ENCODE measurements around the gene AMZ2. TPM values are rescaled to one million over a fixed set of nuclear protein-coding genes. Genes with fewer than 3 reads are reported as not detected.
"Not testable (repeated sequence)": the region's sequence is repeated elsewhere in the genome, so short reads cannot be mapped to it uniquely, and the experiment has no call there.

AMZ2 gene
- total RNA-seq, 2 experiments from 2014 or later: 120 to 134 TPM

DNA sequence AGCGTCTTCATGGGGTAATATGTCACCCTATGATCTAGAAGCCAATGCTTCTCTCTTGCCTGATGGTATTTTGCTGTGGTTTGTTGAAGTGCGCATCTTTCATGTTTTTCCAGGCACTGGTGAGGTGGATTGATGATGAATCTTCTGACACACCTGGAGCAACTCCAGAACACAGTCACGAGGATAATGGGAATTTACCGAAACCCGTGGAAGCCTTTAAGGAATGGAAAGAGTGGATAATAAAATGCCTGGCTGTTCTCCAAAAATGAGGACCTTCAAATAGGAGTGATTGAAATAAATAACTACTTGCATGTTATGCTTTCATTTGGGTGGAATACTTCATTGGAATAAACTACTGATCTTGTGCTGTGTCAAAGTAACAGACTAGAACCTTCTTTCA, 8.9 kb downstream of the AMZ2 start:
- not testable (repeated sequence) for H3K27me3 Mint-ChIP-seq, DNase-seq, H3K4me3 Mint-ChIP-seq, H3K9me3 Mint-ChIP-seq
- Mint-ChIP-seq H3K36me3 (peaks cover 67% of the 10 kb centered on the region), H3K27ac (peak overlapping the region; percentile 93), H3K4me1 (peaks cover 77% of the 10 kb centered on the region)

DNA sequence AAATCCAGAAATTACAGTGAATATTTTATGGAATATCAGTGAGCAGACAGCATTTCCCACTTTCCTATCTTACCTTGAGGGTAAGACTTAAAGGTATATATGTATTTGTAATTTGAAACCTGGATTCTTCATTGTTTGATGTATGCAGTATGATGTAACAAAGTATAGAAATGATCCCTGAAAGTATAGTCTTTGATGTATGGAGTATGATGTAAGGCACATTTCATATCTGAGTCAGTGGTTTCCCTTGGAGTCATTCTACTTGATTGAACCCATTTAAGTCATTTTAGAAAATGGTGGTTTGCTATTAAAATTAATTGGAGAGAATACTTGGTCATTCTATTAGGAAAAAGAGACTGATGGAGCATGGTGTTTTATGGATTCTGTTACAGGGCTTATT, 10.1 kb downstream of the AMZ2 start:
- peak overlapping the region; percentile 93 for H3K27ac Mint-ChIP-seq
- no peak for DNase-seq
- H3K4me3 Mint-ChIP-seq: peak overlapping the region; percentile 34
- H3K36me3 Mint-ChIP-seq: peaks cover 56% of the 10 kb centered on the region
- no peaks in the 10 kb centered on the region for H3K27me3 Mint-ChIP-seq
- peaks cover 76% of the 10 kb centered on the region for H3K4me1 Mint-ChIP-seq
- H3K9me3 Mint-ChIP-seq: no peaks in the 10 kb centered on the region

DNA sequence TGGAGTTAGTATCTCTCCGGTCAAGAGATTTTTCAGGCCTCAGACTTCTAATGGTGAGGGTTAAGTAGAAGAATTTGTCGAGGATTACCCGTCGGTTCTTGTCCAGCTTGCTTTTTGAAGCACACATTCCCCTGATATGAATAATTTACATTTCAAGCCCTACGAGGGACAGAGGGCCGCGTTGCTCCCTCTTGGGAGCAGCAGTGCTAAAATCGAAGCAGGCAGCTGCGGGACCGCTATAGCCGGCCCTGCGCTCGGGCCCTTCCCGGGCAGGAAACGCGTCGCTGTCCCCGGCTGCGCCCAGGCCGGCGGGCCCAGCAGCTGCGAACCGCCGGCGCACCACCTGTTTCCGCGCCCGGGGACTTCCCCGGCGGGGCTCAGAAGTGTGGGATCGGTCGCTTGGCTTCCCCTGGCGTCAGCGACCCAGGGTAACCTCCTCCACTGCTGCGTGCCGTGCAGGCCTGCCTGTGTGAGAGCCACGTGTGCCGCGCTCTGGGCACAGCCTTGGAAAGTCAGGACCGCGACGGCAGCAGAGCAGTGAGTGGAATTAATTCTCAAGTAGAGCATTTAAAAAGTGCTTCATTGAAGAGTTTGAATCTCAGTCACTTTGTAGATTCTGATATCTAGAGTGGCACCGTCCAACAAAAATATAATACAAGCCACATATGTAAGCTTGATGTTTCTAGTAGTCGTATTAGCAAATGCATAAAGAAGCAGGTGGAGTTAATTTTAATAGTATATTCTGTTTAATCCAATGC, 11.2 kb downstream of the AMZ2 start:
- H3K27me3 Mint-ChIP-seq: not testable (repeated sequence)
- Mint-ChIP-seq H3K4me1 (peaks cover 72% of the 10 kb centered on the region), H3K27ac (peak overlapping the region; percentile 97)

DNA sequence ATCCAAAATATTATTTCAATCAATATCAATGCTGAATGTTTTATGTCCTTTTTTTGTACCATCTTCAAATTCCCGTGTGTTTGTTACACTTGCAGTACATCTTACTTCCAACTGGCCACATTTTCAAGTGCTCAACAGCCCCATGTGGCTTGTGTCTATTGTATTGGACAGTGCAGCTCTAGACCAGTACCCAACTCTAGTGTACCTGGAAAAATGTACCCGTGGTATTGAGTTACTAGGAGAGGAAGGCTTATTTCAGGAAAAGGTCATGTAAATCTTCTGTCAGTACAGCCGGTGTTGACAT, 11.8 kb downstream of the AMZ2 start:
- not testable (repeated sequence) for DNase-seq, H3K9me3 Mint-ChIP-seq, H3K27me3 Mint-ChIP-seq
- Mint-ChIP-seq H3K4me3 (peak overlapping the region; percentile 76), H3K36me3 (peaks cover 40% of the 10 kb centered on the region), H3K27ac (peak overlapping the region; percentile 97), H3K4me1 (peaks cover 68% of the 10 kb centered on the region)

More for the DNA sequence above, 11.2 kb downstream of the AMZ2 start:
- H3K9me3 Mint-ChIP-seq: not testable (repeated sequence)
- H3K36me3 Mint-ChIP-seq: peaks cover 44% of the 10 kb centered on the region
- DNase-seq: peak; percentile 89
- peak overlapping the region; percentile 76 for H3K4me3 Mint-ChIP-seq

DNA sequence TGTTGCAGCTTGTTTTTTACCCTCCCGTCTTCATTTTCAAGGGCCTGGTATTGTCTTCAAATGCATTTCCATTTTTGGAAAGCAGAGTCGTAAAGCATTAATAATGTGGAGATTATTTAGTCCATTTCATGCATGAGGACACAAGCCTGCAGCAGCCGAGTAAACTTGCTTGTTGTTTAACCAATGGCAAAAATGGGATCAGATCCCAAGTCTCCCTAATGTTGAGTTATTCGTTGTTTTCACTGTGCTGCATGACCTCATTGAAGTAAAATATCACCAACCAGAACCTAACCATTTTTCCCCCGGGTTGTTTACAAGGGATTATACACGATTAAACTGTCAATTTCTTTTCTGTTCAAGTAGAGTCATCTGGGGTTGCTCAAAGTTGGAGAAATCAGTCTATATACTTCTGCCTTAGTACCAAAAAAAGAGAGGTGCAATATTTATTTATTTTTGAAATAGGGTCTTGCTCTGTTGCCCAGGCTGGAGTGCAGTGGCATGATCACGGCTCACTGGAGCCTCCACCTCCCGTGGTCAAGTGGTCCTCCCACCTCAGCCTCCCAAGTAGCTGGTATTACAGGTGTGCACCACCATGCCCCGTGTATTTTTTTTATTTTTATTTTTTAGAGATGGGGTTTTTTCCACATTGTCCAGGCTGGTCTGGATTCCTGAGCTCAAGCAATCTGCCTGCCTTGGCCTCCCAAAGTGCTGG, 12.4 kb downstream of the AMZ2 start:
- H3K4me3 Mint-ChIP-seq: peak overlapping the region; percentile 76
- H3K27ac Mint-ChIP-seq: peak overlapping the region; percentile 97
- no peaks in the 10 kb centered on the region for H3K9me3 Mint-ChIP-seq
- H3K4me1 Mint-ChIP-seq: peaks cover 62% of the 10 kb centered on the region
- DNase-seq: no peak
- peaks cover 35% of the 10 kb centered on the region for H3K36me3 Mint-ChIP-seq
- H3K27me3 Mint-ChIP-seq: no peaks in the 10 kb centered on the region

DNA sequence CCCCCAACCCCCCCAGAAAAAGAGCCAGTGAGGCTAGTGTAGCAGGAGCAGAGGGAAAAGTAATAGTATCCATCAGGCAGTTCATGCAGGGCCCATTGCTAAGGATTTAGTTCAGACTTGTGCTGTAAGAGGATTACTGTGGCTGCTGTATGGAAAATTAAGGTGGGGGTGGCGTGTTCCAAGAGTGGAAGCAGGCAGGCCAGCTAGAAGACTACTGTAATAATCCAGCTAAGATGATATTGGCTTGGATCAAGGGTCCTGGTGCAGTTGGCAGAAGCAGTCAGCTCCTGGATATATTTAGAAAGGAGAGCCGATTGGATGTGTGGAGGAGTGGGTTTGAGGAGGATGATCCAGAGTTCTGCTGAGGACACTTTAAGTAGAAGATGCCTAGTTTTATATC, 14.6 kb downstream of the AMZ2 start:
- H3K4me3 Mint-ChIP-seq, H3K27ac Mint-ChIP-seq, DNase-seq, H3K9me3 Mint-ChIP-seq, H3K27me3 Mint-ChIP-seq: not testable (repeated sequence)
- Mint-ChIP-seq H3K4me1 (peaks cover 43% of the 10 kb centered on the region), H3K36me3 (peaks cover 15% of the 10 kb centered on the region)

DNA sequence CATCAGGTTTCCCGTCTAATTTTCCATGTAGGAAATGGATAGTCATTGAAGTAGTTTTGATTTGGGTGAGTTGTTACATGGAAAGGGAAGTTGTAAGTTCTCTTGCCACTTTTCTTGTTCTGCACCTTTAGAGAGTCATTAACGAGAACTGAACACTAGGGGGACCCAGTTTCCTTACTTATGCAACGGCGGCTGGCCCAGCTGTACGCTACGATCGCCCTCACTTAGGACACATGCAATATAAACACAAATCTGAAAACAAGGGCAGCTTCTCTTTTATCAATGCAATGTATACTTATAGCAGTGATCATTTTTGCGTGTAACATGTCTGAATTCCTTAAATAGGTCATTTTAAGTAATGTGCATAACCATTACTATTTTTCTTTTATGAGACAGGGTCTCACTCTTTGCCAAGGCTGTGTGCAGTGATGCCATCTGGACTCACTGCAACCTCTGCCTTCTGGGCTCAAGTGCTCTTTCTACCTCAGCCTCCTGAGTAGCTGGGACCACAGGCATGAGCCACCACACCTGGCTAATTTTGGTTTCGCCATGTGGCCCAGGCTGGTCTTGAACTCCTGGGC, 15.3 kb downstream of the AMZ2 start:
- H3K9me3 Mint-ChIP-seq, H3K27ac Mint-ChIP-seq, H3K27me3 Mint-ChIP-seq, H3K4me3 Mint-ChIP-seq, DNase-seq: not testable (repeated sequence)
- Mint-ChIP-seq H3K4me1 (peaks cover 37% of the 10 kb centered on the region), H3K36me3 (peaks cover 10% of the 10 kb centered on the region)

DNA sequence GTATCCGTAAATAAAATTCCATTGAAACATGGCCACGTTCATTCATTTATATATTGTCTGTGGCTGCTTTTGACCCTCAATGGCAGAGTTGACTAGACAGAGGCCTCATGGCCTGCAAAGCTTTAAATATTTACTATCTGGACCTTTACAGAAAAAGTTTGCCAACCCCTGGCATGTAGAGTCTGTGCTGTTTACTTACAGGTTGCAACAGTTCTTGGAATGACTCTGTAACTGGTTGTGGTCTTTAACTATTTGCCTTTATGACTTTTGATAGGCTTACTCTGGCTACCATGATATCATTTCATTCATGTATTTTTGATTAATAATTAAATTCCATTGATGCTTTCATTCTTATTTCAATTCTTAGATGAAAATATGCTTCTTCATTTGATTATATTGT, 18.0 kb downstream of the AMZ2 start:
- H3K4me1 Mint-ChIP-seq: peaks cover 21% of the 10 kb centered on the region
- not testable (repeated sequence) for H3K9me3 Mint-ChIP-seq, DNase-seq, H3K27me3 Mint-ChIP-seq, H3K36me3 Mint-ChIP-seq, H3K4me3 Mint-ChIP-seq, H3K27ac Mint-ChIP-seq

DNA sequence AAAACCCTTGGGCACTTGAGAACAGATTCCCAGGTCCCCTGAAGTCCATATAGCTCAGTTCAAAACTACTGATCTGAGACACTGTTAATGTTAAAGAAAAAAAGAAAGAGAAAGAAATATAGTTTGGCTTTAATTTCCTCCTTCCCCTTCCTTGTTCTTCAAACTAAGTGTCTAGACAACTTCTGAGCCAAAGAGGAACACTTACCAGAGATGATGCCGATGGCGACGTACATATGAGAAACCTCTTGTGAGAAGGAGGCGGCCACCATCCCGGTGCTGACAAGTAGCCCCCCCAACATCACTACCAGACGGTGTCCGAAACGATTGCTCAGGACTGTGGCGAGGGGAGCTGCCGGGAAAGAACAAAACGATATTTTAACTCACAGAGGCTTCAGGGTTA, 25.9 kb downstream of the AMZ2 start:
- no peak overlapping the region for H3K4me3 Mint-ChIP-seq
- DNase-seq: no peak
- H3K36me3 Mint-ChIP-seq: peaks cover 37% of the 10 kb centered on the region
- no peaks in the 10 kb centered on the region for H3K9me3 Mint-ChIP-seq
- H3K4me1 Mint-ChIP-seq: no peaks in the 10 kb centered on the region
- H3K27ac Mint-ChIP-seq: peak overlapping the region; percentile 34
- no peaks in the 10 kb centered on the region for H3K27me3 Mint-ChIP-seq

DNA sequence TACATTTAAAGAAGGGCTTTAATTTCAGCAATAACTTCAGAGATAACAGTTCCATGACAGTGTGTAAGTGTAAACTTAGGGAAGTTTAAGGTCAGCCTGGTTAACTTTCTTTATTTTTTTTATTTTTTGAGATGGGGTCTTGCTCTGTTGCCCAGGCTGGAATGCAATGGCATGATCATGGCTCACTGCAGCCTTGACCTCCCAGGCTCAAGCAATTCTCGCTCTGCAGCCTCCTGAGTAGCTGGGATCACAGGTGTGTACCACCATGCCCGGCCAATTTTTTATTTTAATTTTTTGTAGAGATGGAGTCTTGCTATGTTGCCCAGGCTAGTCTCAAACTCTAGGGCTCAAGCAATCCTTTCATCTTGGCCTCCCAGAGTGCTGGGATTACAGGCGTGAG, 28.5 kb downstream of the AMZ2 start:
- not testable (repeated sequence) for H3K27me3 Mint-ChIP-seq, H3K27ac Mint-ChIP-seq, DNase-seq, H3K4me3 Mint-ChIP-seq, H3K4me1 Mint-ChIP-seq, H3K9me3 Mint-ChIP-seq
- peaks cover 44% of the 10 kb centered on the region for H3K36me3 Mint-ChIP-seq

DNA sequence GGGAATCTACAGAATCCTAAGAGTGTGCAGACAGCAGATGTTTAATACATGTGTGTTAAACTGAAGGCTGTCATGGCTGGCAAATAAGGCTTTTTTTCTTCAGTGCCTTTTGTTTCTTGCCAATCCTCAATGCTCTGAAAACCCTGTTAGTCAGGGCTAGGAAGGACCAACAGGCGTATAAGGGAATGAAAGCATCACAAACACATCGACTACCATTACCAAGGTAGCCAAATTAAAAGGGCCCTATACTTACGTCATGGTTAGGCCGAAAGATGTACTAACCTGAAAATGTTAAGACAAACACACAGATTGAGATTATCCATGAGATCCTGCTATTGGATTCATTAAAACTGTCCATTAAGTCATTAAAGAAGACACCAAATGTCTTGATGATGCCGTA, 30.0 kb downstream of the AMZ2 start:
- no peak for DNase-seq
- H3K4me3 Mint-ChIP-seq: no peak overlapping the region
- H3K4me1 Mint-ChIP-seq: no peaks in the 10 kb centered on the region
- H3K36me3 Mint-ChIP-seq: peaks cover 48% of the 10 kb centered on the region
- H3K27ac Mint-ChIP-seq: no peak overlapping the region
- no peaks in the 10 kb centered on the region for H3K27me3 Mint-ChIP-seq
- no peaks in the 10 kb centered on the region for H3K9me3 Mint-ChIP-seq

DNA sequence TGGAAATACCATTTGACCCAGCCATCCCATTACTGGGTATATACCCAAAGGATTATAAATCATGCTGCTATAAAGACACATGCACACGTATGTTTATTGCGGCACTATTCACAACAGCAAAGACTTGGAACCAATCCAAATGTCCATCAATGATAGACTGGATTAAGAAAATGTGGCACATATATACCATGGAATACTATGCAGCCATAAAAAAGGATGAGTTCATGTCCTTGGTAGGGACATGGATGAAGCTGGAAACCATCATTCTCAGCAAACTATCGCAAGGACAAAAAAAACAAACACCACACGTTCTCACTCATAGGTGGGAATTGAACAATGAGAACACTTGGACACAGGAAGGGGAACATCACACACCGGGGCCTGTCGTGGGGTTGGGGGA, 34.1 kb downstream of the AMZ2 start:
- not testable (repeated sequence) for H3K4me3 Mint-ChIP-seq, H3K27me3 Mint-ChIP-seq, H3K27ac Mint-ChIP-seq, H3K4me1 Mint-ChIP-seq, H3K9me3 Mint-ChIP-seq, DNase-seq
- H3K36me3 Mint-ChIP-seq: peaks cover 38% of the 10 kb centered on the region

DNA sequence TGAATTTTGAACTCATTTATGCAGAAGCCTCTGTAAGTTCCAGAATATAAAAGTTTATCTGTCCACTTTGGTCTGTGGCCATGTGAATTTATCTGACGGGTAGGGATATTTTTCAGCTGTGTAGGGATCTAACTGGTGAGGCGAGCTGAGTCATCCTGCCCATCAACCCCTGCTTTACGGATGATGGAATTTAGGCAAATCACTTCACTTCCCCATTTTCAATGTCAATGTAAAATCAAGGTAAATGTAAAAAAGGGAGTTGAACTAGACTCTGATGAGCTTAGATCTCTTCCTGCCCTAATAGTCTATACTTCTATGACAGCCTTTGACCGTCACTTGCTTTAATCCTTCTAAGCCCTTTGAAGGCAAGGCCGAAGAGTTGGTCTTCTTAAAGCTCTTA, 40.5 kb downstream of the AMZ2 start:
- no peak for DNase-seq
- Mint-ChIP-seq H3K36me3 (peaks cover 16% of the 10 kb centered on the region), H3K4me1 (peaks cover 29% of the 10 kb centered on the region), H3K27ac (peak overlapping the region; percentile 58), H3K27me3 (no peaks in the 10 kb centered on the region), H3K4me3 (no peak overlapping the region), H3K9me3 (no peaks in the 10 kb centered on the region)

DNA sequence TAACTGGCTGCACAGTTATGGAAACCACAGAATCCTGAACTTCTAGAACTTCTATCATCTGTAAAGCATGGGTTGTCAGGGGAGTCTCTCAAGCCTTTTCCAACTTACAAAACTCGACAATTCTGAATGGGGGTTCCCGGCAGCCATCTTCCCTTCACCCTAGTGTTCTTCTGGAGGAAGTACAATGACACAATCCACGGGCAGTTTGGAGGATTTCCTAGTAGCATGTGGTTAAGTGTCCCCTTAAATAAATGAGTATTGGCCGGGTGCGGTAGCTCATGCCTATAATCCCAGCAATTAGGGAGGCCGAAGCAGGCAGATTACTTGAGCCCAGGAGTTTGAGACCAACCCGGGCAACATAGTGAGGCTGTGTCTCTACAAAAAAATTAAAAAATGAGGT, 41.0 kb downstream of the AMZ2 start:
- no peak for DNase-seq
- Mint-ChIP-seq H3K4me3 (peak overlapping the region; percentile 58), H3K9me3 (no peaks in the 10 kb centered on the region), H3K4me1 (peaks cover 29% of the 10 kb centered on the region), H3K36me3 (peaks cover 16% of the 10 kb centered on the region), H3K27ac (peak overlapping the region; percentile 58), H3K27me3 (no peaks in the 10 kb centered on the region)

DNA sequence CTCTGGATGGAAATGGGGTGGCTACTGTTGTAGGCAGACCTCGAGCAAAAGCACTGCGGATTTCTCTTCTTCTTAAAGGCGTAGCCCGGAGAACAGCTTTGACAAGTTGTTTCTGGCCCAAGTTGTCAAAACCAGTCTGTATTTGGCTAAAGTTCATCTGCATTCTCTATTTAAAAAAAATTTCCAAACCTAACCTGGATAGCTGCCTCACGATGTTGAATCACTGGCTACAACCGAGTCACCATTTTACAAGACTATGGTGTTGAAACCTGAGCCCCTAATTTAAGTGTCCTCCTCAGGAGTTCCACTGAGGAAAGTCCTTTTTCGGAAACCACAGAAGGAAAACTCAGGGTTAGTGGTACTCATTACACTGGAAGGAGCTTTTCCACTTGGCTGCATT, 41.6 kb downstream of the AMZ2 start:
- DNase-seq: no peak
- Mint-ChIP-seq H3K4me1 (peaks cover 33% of the 10 kb centered on the region), H3K36me3 (peaks cover 16% of the 10 kb centered on the region), H3K9me3 (no peaks in the 10 kb centered on the region), H3K27me3 (no peaks in the 10 kb centered on the region), H3K27ac (peak overlapping the region; percentile 98), H3K4me3 (peak overlapping the region; percentile 97)

DNA sequence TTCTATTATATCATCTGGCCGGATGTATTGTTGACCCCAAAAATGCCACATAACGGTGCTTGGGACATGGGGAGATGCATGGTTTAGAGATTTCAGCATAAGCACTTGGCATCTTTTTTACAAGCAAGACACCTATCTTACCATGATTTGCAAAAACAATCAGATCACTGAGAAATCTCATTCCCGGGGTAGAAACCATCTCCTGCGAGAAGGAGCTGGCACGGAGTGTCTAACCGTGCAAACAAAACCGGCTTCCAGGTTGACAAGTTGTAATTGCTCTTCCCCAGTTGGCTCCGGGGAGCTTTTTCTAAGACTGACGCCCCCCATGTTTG, 42.1 kb downstream of the AMZ2 start:
- H3K4me1 Mint-ChIP-seq: peaks cover 38% of the 10 kb centered on the region

More for the DNA sequence above, 42.1 kb downstream of the AMZ2 start:
- H3K27me3 Mint-ChIP-seq: no peaks in the 10 kb centered on the region
- peak overlapping the region; percentile 98 for H3K27ac Mint-ChIP-seq
- no peak for DNase-seq
- peaks cover 1% of the 10 kb centered on the region for H3K9me3 Mint-ChIP-seq
- peak overlapping the region; percentile 97 for H3K4me3 Mint-ChIP-seq
- peaks cover 17% of the 10 kb centered on the region for H3K36me3 Mint-ChIP-seq
